ENCODE measurements around the gene LARP1.

The LARP1 gene

DNA sequence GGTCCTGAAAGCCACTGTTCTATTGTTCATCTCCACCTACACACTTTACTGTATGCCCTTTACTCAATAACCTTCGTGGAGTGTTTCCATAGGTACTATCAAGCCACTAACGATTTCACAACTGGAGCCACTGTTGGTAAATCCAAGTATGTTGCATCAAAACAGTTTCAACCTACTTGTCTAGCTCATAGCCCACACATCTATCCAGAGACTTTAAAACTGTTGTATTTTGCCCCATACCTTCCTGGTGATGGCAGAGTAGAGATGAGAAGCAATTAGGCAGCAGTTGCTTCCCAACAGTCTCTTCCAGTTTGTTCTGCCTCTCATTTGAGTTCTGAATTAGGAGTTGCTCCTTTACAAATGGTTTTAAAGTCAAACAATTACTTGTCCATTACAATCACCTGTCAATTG lies 94.6 kb downstream of the LARP1 start:
- in situ Hi-C loops (cut with MboI; ENCODE audit: low sequenced_read_pairs), result no loop called here

DNA sequence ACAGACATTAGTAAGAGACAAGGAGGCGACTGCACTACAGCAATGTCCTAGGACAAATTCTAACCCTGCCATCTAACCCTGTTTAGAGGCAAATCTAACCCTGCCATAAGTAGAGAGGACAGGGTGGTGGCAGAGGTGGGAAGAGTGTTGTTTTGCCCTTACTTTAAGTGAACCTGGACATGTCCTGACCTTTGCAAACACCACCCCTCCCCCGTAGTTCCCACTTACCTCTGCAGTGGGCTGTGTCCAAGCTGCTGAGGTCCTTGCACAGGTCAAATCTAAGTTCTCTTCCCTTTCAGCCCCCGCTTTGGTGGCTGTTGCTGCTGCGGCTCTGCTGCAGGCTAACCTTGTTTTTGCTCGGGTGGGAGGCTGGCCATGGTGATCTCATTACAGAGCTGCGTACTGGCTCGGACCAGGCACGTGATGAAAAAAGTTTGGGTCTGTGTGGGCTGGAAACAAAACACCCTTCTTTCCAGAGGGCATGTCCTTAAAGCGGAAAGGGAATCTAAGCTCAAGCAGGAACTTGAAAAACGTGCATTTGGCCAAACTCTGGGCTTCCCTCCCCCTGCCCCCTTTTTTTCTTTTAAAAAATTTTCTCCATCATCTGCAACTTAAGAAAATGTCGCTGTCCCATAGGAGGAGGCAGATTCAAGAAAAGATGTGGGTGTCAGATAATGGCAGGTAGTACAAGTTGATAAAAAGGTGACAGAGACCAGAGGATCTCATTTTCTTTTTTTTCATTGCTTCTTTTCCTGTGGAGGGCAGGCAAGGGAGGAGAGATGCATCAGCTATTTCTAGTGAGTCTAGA lies 95.3 kb downstream of the LARP1 start, which contains the start of gene FAXDC2:
Gene FAXDC2, minus strand, starts transcription at position 349 of the 808 bp plus-strand sequence. CDS start 12,425 bp downstream, outside the sequence.
- in situ Hi-C loops (cut with MboI; ENCODE audit: low sequenced_read_pairs), result no loop called here

GRCh38 chr5:154851351-154851750 lies 96.2 kb downstream of the LARP1 start:
- in situ Hi-C loops (cut with MboI; ENCODE audit: low sequenced_read_pairs), result no loop called here

GRCh38 chr5:154857530-154858296 lies 102.5 kb downstream of the LARP1 start:
- in situ Hi-C loops (cut with MboI; ENCODE audit: low sequenced_read_pairs), result no loop called here

- in situ Hi-C loops (cut with MboI; ENCODE audit: low sequenced_read_pairs), result no loop called here
These were observed 103.3 kb downstream of the LARP1 start, which contains the start of gene CNOT8 for GRCh38 chr5:154858297-154858971. TSS of gene CNOT8 (plus strand) at chr5:154858627. CDS start at chr5:154863279, 4,652 bp downstream.

DNA sequence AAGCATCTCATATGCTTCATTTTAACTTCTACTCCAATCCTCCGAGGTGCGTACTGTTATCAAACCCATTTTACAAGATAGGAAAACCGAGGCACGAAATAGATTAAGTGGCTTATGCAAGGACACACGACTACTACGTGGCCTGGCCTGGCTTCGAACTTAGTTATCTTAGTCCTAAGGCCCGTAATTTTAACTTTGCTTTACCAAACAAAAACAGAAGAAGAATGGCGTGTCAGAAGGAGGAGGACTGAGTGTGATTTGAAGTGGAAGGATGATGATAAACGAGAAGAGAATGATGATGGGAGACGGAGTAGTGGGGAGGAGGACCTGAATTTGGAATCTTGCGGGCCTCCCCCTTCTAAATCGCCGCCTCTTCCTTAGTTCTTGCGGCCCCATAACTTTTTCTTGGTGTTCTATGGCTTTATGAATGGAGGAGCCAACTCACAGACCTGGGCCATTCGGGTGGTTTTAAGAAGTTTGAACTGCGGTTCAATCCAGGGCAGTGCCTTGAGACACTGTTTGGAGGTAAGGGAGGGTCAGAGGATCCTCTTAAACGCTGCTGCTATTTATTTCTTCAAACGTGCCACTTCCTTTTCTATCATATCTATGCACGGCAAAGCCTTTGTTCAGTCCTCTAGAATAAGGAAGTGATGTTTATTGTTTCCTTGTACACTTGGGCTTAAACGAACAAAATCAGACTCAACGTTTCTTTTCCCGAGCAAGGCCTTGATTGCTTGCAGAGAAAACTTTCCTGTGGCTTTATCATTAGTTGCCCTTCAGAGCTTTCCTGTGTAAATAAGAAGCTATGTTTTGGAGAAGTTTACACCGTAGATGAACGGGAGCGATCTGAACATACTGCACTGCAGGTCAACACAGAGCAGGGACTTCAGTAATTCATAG lies 104.0 kb downstream of the LARP1 start:
- in situ Hi-C loops (cut with MboI; ENCODE audit: low sequenced_read_pairs), result no loop called here

DNA sequence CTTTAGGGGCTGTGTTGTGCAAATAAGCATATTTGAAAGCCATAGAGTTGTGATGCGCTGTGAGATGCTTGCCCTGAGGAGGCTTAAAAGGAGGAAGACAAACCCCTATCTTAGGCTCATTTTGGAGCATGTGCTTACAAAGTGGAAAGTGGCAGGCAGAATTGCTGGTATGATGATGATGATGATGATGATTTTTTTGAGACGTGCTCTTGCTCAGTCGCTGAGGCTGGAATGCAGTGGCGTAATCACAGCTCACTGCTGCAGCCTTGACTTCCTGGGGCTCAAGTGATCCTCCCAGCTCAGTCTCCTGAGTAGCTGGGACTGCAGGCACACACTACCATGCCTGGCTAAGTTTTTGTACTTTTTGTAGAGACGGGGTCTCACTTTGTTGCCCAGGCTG lies 104.9 kb downstream of the LARP1 start:
- in situ Hi-C loops (cut with MboI; ENCODE audit: low sequenced_read_pairs), result no loop called here

DNA sequence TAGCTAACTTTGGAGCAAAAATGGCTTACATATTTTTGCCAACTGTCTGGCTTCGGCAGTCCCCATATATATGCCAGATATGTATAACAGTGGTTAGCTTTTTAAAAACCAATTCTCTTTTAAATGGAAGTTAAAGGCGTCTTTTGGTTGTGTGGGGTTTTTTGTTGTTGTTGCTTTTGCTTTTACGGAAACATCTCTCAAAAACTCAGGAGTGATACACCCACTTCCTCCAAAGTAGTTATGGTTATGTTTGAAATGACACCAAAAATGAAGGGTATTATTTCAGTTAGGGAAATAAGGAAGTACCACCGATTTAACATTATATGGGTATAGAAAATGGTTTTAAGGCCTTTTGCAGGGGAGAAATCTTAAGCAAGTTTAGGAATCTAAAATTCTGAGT lies 105.6 kb downstream of the LARP1 start:
- in situ Hi-C loops (cut with MboI; ENCODE audit: low sequenced_read_pairs), result no loop called here

GRCh38 chr5:154861946-154862345 lies 106.8 kb downstream of the LARP1 start:
- in situ Hi-C loops (cut with MboI; ENCODE audit: low sequenced_read_pairs), result no loop called here

DNA sequence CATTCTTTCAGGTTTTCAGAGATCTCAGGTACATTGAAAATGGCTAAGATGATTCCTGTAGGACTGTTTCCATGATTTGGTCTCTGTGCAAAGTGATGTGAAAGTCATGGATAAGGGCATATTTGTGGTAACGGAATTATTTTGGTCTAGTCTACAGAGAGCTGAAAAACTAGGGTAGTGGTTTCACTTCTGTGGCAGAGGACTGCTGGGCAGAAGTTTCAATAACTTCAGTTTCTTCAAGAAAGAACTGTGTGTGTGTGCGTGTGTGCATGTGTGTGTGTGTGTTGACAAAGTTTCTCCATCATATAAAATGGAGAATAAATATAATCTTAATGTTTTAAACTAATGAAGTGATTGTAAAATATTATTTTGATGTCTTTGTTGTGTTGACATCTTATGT lies 107.6 kb downstream of the LARP1 start:
- in situ Hi-C loops (cut with MboI; ENCODE audit: low sequenced_read_pairs), result no loop called here

DNA sequence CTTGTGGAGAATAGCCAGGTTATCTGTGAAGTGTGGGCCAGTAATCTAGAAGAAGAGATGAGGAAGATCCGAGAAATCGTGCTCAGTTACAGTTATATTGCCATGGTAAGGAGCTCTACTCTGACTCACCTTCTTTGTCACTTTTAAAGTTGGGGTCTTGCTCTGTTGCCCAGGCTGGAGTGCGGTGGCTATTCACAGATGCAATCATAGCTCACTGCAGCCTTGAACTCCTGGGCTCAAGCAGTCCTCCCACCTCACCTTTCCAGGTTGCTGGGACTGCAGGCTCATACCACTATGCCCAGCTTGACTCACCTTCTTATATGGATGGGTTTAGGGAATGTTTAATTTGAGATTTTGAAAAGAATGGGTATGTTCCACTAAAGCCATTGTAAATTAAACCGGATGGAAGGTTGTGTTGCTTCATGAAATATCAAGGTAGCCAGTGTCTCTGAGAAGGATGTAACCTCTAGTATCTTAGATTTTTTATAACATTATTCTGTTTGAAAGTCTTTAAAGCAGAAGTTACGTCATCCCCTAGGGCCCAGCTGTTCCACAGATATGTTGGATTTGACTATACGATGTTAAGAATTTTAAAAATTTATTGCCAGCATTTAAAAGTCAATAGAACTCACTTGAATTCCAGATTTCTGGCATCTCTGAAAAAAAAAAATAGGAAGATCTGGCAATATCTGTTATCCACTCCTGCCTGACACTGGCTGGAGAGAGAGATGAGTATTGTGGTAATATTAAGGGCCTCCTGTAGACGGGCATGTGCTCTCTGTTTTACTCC lies 108.3 kb downstream of the LARP1 start:
- in situ Hi-C loops (cut with MboI; ENCODE audit: low sequenced_read_pairs), result no loop called here

- in situ Hi-C loops (cut with MboI; ENCODE audit: low sequenced_read_pairs), result no loop called here
These were observed 110.4 kb downstream of the LARP1 start for GRCh38 chr5:154865466-154866184.

GRCh38 chr5:154866841-154867240 lies 111.7 kb downstream of the LARP1 start:
- in situ Hi-C loops (cut with MboI; ENCODE audit: low sequenced_read_pairs), result no loop called here
